CD14-positive monocyte (primary cell): ENCODE results near the gene EPHA8. TPM values are rescaled to one million over a fixed set of nuclear protein-coding genes. Genes with fewer than 3 reads are reported as not detected.

ENCODE experiments used
- DNase-seq, 3 donors: peaks; one replicate each; pipeline ENCODE4 v3.0.0-alpha.2; 2011 to 2022
- H2AFZ ChIP-seq: 2 replicates; pipeline ENCODE4 v1.6.0; 2012; ENCODE audit warnings: mild to moderate bottlenecking, low read depth, low read length, inconsistent platforms; ENCODE audit not compliant: insufficient read depth, poor library complexity, severe bottlenecking
- H3K27ac ChIP-seq, 2 donors: 1 replicate in 1 of 2; 2 replicates in 1 of 2; pipeline ENCODE4 v1.5.1; 2012 to 2013; ENCODE audit warnings: low read length in 2 of 2, control low read depth in 1 of 2, inconsistent platforms in 1 of 2, low read depth in 1 of 2, mild to moderate bottlenecking in 1 of 2
- H3K27me3 ChIP-seq, 2 donors: one replicate each; pipeline versions ENCODE4 v1.6.0 to v1.6.1; 2011 to 2013; ENCODE audit warnings: low read length in 2 of 2; ENCODE audit not compliant: control insufficient read depth in 2 of 2, insufficient read depth in 2 of 2
- H3K36me3 ChIP-seq, 2 donors: replicated peaks in 1 of 2; 1 replicate in 1 of 2; 2 replicates in 1 of 2; pipeline versions ENCODE4 v1.5.1 to v1.6.1; 2012 to 2013; ENCODE audit warnings: low read length in 2 of 2, control low read depth in 1 of 2, inconsistent platforms in 1 of 2, mild to moderate bottlenecking in 1 of 2; ENCODE audit not compliant: insufficient read depth in 2 of 2, control insufficient read depth in 1 of 2
- H3K4me1 ChIP-seq, 2 donors: 1 replicate in 1 of 2; 2 replicates in 1 of 2; pipeline versions ENCODE4 v1.5.1 to v1.6.1; 2012 to 2013; ENCODE audit warnings: low read length in 2 of 2, control low read depth in 1 of 2, inconsistent platforms in 1 of 2, mild to moderate bottlenecking in 1 of 2, moderate library complexity in 1 of 2; ENCODE audit not compliant: insufficient read depth in 2 of 2, control insufficient read depth in 1 of 2
- H3K4me2 ChIP-seq: replicated peaks from 2 replicates; pipeline ENCODE3; 2012; ENCODE audit warnings: low read length, moderate library complexity, mild to moderate bottlenecking; ENCODE audit not compliant: poor library complexity, severe bottlenecking; ENCODE audit errors: extremely low read depth
- H3K4me3 ChIP-seq, 3 experiments: fragments of 200-600 bp in 1 of 3; sonication (generic) in 1 of 3; replicated peaks in 1 of 3; 1 replicate in 2 of 3; 2 replicates in 1 of 3; pipeline ENCODE4 v1.5.1; 2011 to 2013; ENCODE audit warnings: low read length in 3 of 3, mild to moderate bottlenecking in 3 of 3, control low read depth in 2 of 3, low read depth in 2 of 3, inconsistent platforms in 1 of 3, moderate library complexity in 1 of 3
- H3K79me2 ChIP-seq: 2 replicates; pipeline ENCODE4 v1.6.0; 2012; ENCODE audit warnings: mild to moderate bottlenecking, control low read depth, inconsistent platforms, low read length, moderate library complexity; ENCODE audit not compliant: insufficient read depth
- H3K9ac ChIP-seq: 2 replicates; pipeline ENCODE4 v1.6.0; 2017; ENCODE audit warnings: low read length, mild to moderate bottlenecking; ENCODE audit not compliant: insufficient read depth, poor library complexity, severe bottlenecking
- H3K9me3 ChIP-seq, 2 donors: replicated peaks in 1 of 2; 1 replicate in 1 of 2; 2 replicates in 1 of 2; pipeline versions ENCODE4 v1.5.1 to v1.6.1; 2012 to 2013; ENCODE audit warnings: low read length in 2 of 2, control low read depth in 1 of 2; ENCODE audit not compliant: control insufficient read depth in 1 of 2, insufficient read depth in 1 of 2
- H4K20me1 ChIP-seq: 2 replicates; pipeline ENCODE4 v1.6.0; 2012; ENCODE audit warnings: mild to moderate bottlenecking, low read length, control low read depth, moderate library complexity; ENCODE audit not compliant: insufficient read depth
- H3K27ac Mint-ChIP-seq, 7 donors: one replicate each; pipeline ENCODE4 v1.8.0; 2020; ENCODE audit warnings: mild to moderate bottlenecking in 7 of 7, mixed read lengths in 7 of 7, moderate library complexity in 6 of 7, inconsistent platforms in 2 of 7
- H3K27me3 Mint-ChIP-seq, 3 donors: one replicate each; pipeline ENCODE4 v1.8.0; 2021 to 2022; ENCODE audit warnings: low read depth in 3 of 3, mild to moderate bottlenecking in 3 of 3, mixed read lengths in 3 of 3, moderate library complexity in 3 of 3, inconsistent platforms in 1 of 3
- H3K36me3 Mint-ChIP-seq, 2 donors: one replicate each; pipeline ENCODE4 v1.8.0; 2020; ENCODE audit warnings: mixed read lengths in 2 of 2, inconsistent platforms in 1 of 2, mild to moderate bottlenecking in 1 of 2
- H3K4me1 Mint-ChIP-seq: one replicate; pipeline ENCODE4 v1.8.0; 2020; ENCODE audit warnings: mild to moderate bottlenecking, mixed read lengths
- H3K4me3 Mint-ChIP-seq, 2 donors: one replicate each; pipeline ENCODE4 v1.8.0; 2020; ENCODE audit warnings: mild to moderate bottlenecking in 2 of 2, mixed read lengths in 2 of 2, moderate library complexity in 1 of 2
- H3K9me3 Mint-ChIP-seq, 7 donors: one replicate each; pipeline ENCODE4 v1.8.0; 2020 to 2022; ENCODE audit warnings: mixed read lengths in 7 of 7, mild to moderate bottlenecking in 6 of 7, moderate library complexity in 6 of 7, inconsistent platforms in 2 of 7
- WGBS: methylation state at CpG from one replicate; pipeline ENCODE4 v1.1.5; 2013; ENCODE audit warnings: missing lambda C conversion rate; ENCODE audit not compliant: insufficient coverage; 5-methylcytosine and 5-hydroxymethylcytosine counted together
- intact Hi-C, 2 donors: fragments of 100-400 bp; cut with micrococcal nuclease; formaldehyde crosslinking; loops; one replicate each; pipeline versions ENCODE4 v1.15.0 to v1.15.1; 2023
- polyA plus RNA-seq, 3 donors: library from polyadenylated mRNA; depleted of rRNA in 1 of 3; unstranded in 2 of 3; stranded (reverse) in 1 of 3; fragments of 300-500 nt in 2 of 3; fragments of >200 nt in 1 of 3; fragmentation: Illumina TruSeq in 2 of 3; gene quantifications; 1 replicate in 2 of 3; 2 replicates in 1 of 3; pipeline ENCODE4 v1.2.3, GENCODE V29; 2012 to 2021
- TF ChIP-seq, protein P1 (sequence below): fragments of 200-600 bp; IDR thresholded peaks from one replicate; pipeline ENCODE4 v1.8.0; 2022; ENCODE audit warnings: antibody characterized with exemption, mild to moderate bottlenecking

EPHA8 gene
- polyA plus RNA-seq, 3 donors = 0.04 TPM; not detected in 2

DNA sequence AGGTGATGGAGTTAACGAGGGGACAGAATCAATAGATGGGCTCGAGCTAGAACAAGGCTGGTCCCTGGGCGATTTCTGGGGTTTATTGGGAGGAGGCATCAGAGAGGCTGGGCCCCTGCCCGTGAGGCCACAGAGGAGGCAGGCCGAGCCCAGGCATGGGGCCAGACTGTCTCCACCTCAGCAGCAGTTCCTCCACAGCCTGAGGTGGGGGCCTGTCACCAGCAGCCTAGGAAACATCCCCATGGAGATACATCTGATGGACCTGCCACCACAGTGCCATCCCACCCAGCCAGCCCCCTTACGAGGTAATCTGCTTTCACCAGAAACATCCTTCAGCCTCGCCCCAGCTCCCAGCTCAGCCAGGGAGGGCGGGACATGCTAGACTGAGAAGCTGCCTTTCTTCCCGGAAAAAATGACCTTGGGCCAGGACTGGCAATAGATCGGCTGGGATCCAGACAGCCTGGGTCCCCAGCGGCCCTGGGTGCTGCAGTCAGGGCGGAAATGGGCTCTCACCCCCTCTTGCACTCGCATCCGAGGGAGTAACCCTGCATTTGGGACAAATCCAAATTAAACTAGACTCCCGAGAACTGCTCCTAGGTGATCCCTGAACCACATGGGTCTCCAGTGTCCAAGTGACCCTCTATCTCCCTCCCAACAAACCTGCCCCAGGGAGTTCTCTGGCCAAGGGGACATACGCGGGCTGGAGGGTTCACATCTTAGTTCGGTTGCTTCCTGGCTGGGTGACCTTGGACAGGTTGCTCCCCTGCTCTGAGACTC is 10.0 kb upstream of the EPHA8 start:
- 67% methylated on average over 12 of the region's 18 CpGs for WGBS
- Histone ChIP-seq H3K79me2 (no peaks in the 10 kb centered on the region), H3K4me1 (no peaks in the 10 kb centered on the region), H4K20me1 (no peaks in the 10 kb centered on the region), H2AFZ (no peak overlapping the region), H3K4me3 (no peak overlapping the region), H3K36me3 (no peaks in the 10 kb centered on the region), H3K9ac (no peak overlapping the region), H3K27me3 (peaks cover 0 to 16% of the 10 kb centered on the region in 2 donors), H3K9me3 (no peaks in the 10 kb centered on the region), H3K4me2 (no peak overlapping the region), H3K27ac (no peak overlapping the region)
- Mint-ChIP-seq H3K9me3 (no peaks in the 10 kb centered on the region), H3K4me3 (no peak overlapping the region), H3K27ac (no peak overlapping the region), H3K36me3 (no peaks in the 10 kb centered on the region), H3K4me1 (no peaks in the 10 kb centered on the region), H3K27me3 (peaks cover 27 to 55% (median 52%) of the 10 kb centered on the region in 3 donors)
- intact Hi-C loops = no loop called here
- DNase-seq = no peak
- TF ChIP-seq, protein P1, sequence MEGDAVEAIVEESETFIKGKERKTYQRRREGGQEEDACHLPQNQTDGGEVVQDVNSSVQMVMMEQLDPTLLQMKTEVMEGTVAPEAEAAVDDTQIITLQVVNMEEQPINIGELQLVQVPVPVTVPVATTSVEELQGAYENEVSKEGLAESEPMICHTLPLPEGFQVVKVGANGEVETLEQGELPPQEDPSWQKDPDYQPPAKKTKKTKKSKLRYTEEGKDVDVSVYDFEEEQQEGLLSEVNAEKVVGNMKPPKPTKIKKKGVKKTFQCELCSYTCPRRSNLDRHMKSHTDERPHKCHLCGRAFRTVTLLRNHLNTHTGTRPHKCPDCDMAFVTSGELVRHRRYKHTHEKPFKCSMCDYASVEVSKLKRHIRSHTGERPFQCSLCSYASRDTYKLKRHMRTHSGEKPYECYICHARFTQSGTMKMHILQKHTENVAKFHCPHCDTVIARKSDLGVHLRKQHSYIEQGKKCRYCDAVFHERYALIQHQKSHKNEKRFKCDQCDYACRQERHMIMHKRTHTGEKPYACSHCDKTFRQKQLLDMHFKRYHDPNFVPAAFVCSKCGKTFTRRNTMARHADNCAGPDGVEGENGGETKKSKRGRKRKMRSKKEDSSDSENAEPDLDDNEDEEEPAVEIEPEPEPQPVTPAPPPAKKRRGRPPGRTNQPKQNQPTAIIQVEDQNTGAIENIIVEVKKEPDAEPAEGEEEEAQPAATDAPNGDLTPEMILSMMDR = no peak

DNA sequence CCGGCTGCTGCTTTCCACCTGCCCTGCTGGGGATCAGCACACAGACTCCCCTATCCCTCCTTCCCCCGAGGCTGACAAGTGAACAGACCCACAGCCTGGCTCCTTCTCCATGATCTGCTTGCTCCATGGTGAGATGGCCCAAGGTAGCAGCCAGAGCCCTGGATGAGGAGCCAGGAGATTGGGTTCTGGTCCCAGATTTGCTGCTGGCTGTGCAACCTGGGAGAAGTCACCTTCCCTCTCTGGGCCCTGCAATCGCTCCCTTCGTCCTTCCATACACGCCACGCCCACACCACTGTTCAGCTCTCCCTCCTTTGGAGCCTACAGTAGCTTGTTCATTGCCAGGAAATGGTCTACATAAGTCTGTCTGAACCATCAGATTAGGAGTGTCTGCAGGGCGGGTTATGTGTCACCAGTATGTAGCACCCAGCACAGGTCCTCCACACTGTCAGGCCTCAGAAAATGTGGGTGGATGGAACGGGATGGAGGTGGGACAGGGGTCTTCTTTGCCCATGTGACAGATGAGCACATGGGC is 9.2 kb upstream of the EPHA8 start:
- Mint-ChIP-seq H3K4me1 (no peaks in the 10 kb centered on the region), H3K9me3 (no peaks in the 10 kb centered on the region), H3K4me3 (no peak overlapping the region), H3K36me3 (no peaks in the 10 kb centered on the region), H3K27me3 (peaks cover 28 to 59% (median 50%) of the 10 kb centered on the region in 3 donors), H3K27ac (no peak overlapping the region)
- no peak overlapping the region for H3K9ac ChIP-seq
- no peak for DNase-seq
- H4K20me1 ChIP-seq = no peaks in the 10 kb centered on the region
- WGBS = 75% methylated on average over 6 of the region's 8 CpGs
- peaks cover 0 to 16% of the 10 kb centered on the region in 2 donors for H3K27me3 ChIP-seq
- H3K4me3 ChIP-seq = no peak overlapping the region
- no peak overlapping the region for H3K4me2 ChIP-seq
- H3K9me3 ChIP-seq = no peaks in the 10 kb centered on the region
- H3K79me2 ChIP-seq = no peaks in the 10 kb centered on the region
- no peaks in the 10 kb centered on the region for H3K4me1 ChIP-seq
- H3K27ac ChIP-seq = no peak overlapping the region
- TF ChIP-seq, protein P1 = no peak
- no peak overlapping the region for H2AFZ ChIP-seq
- intact Hi-C loops = no loop called here
- H3K36me3 ChIP-seq = no peaks in the 10 kb centered on the region
